ENCODE data around the gene CYP21A2. TPM values are rescaled to one million over a fixed set of nuclear protein-coding genes. Genes with fewer than 3 reads are reported as not detected.
A peak's percentile ranks its signal among the peaks of the same experiment; 100 is the strongest.

CYP21A2 gene
- total RNA-seq, 1 experiment from 2014 or later = not detected

GRCh38 chr6:32082478-32082877 lies 44.3 kb downstream of the CYP21A2 start:
- DNase-seq (ENCODE audit: low spot score) = no peak

- no peak for DNase-seq (ENCODE audit: low spot score)
Measured at GRCh38 chr6:32082935-32083334, 44.7 kb downstream of the CYP21A2 start.

GRCh38 chr6:32083812-32084768 lies 45.9 kb downstream of the CYP21A2 start:
- no peak for DNase-seq (ENCODE audit: low spot score)

GRCh38 chr6:32084780-32085179 lies 46.6 kb downstream of the CYP21A2 start:
- no peak for DNase-seq (ENCODE audit: low spot score)

GRCh38 chr6:32085759-32086459 lies 47.7 kb downstream of the CYP21A2 start:
- DNase-seq (ENCODE audit: low spot score) = no peak

GRCh38 chr6:32086661-32087573 lies 48.7 kb downstream of the CYP21A2 start:
- DNase-seq (ENCODE audit: low spot score) = no peak

- peak; percentile 74 for DNase-seq (ENCODE audit: low spot score)
Measured at GRCh38 chr6:32087574-32088486, 49.6 kb downstream of the CYP21A2 start.

GRCh38 chr6:32088487-32089049 lies 50.4 kb downstream of the CYP21A2 start:
- DNase-seq (ENCODE audit: low spot score) = no peak

GRCh38 chr6:32089082-32089828 lies 51.0 kb downstream of the CYP21A2 start:
- no peak for DNase-seq (ENCODE audit: low spot score)

Small RNAs within 50 kb of the gene (small RNA-seq; reads per million reads assigned to genes)
- gene RNA5SP206 = not detected

Other genes starting within 250 kb of the CYP21A2 start
- 128 and 138 TPM in 2 replicates for gene VARS1, start 242.7 kb upstream of the CYP21A2 start, total RNA-seq (2014; rRNA removed; shearing (Covaris generic))
- 77.4 and 93.6 TPM in 2 replicates for gene LSM2, start 231.4 kb upstream of the CYP21A2 start, total RNA-seq (2014; rRNA removed; shearing (Covaris generic))
- 0.64 and 1.3 TPM in 2 replicates for gene HSPA1L, start 223.1 kb upstream of the CYP21A2 start, total RNA-seq (2014; rRNA removed; shearing (Covaris generic))
- gene HSPA1A, start 222.9 kb upstream of the CYP21A2 start, total RNA-seq (2014; rRNA removed; shearing (Covaris generic)) = 379 and 403 TPM in 2 replicates
- 655 TPM in 2 replicates for gene HSPA1B, start 210.7 kb upstream of the CYP21A2 start, total RNA-seq (2014; rRNA removed; shearing (Covaris generic))
- gene NEU1, start 175.6 kb upstream of the CYP21A2 start, total RNA-seq (2014; rRNA removed; shearing (Covaris generic)) = 82.3 and 87.1 TPM in 2 replicates
- 101 and 124 TPM in 2 replicates for gene SLC44A4, start 159.4 kb upstream of the CYP21A2 start, total RNA-seq (2014; rRNA removed; shearing (Covaris generic))
- gene EHMT2, start 140.7 kb upstream of the CYP21A2 start, total RNA-seq (2014; rRNA removed; shearing (Covaris generic)) = 85.9 and 98.5 TPM in 2 replicates
- 12.6 and 13.6 TPM in 2 replicates for gene ZBTB12, start 136.3 kb upstream of the CYP21A2 start, total RNA-seq (2014; rRNA removed; shearing (Covaris generic))
- gene C2, start 110.7 kb upstream of the CYP21A2 start, total RNA-seq (2014; rRNA removed; shearing (Covaris generic)) = 0.28 and 0.91 TPM in 2 replicates
- 2.0 and 2.6 TPM in 2 replicates for gene CFB, start 92.3 kb upstream of the CYP21A2 start, total RNA-seq (2014; rRNA removed; shearing (Covaris generic))
- 85.4 and 103 TPM in 2 replicates for gene NELFE, start 79.4 kb upstream of the CYP21A2 start, total RNA-seq (2014; rRNA removed; shearing (Covaris generic))
- gene SKIC2, start 79.2 kb upstream of the CYP21A2 start, total RNA-seq (2014; rRNA removed; shearing (Covaris generic)) = 62.5 and 66.2 TPM in 2 replicates
- 54.8 and 61.6 TPM in 2 replicates for gene DXO, start 66.3 kb upstream of the CYP21A2 start, total RNA-seq (2014; rRNA removed; shearing (Covaris generic))
- gene C4A, start 56.4 kb upstream of the CYP21A2 start, total RNA-seq (2014; rRNA removed; shearing (Covaris generic)) = 0.57 and 1.9 TPM in 2 replicates
- 1.4 and 1.9 TPM in 2 replicates for gene C4B, start 23.6 kb upstream of the CYP21A2 start, total RNA-seq (2014; rRNA removed; shearing (Covaris generic))
- 0.03 TPM in 1 of 2 replicates, not detected in the other for gene TNXB, start 70.9 kb downstream of the CYP21A2 start, total RNA-seq (2014; rRNA removed; shearing (Covaris generic))
- gene ATF6B, start 89.8 kb downstream of the CYP21A2 start, total RNA-seq (2014; rRNA removed; shearing (Covaris generic)) = 55.7 and 60.0 TPM in 2 replicates
- 5.2 and 7.4 TPM in 2 replicates for gene FKBPL, start 91.9 kb downstream of the CYP21A2 start, total RNA-seq (2014; rRNA removed; shearing (Covaris generic))
- gene PRRT1, start 113.5 kb downstream of the CYP21A2 start, total RNA-seq (2014; rRNA removed; shearing (Covaris generic)) = not detected in 2 replicates
- gene PPT2, start 115.7 kb downstream of the CYP21A2 start, total RNA-seq (2014; rRNA removed; shearing (Covaris generic)) = 19.7 and 56.2 TPM in 2 replicates
- gene EGFL8, start 126.2 kb downstream of the CYP21A2 start, total RNA-seq (2014; rRNA removed; shearing (Covaris generic)) = 4.5 and 6.6 TPM in 2 replicates
- 48.6 and 52.8 TPM in 2 replicates for gene AGPAT1, start 137.7 kb downstream of the CYP21A2 start, total RNA-seq (2014; rRNA removed; shearing (Covaris generic))
- gene RNF5, start 140.0 kb downstream of the CYP21A2 start, total RNA-seq (2014; rRNA removed; shearing (Covaris generic)) = 45.4 and 50.5 TPM in 2 replicates
- gene AGER, start 145.8 kb downstream of the CYP21A2 start, total RNA-seq (2014; rRNA removed; shearing (Covaris generic)) = 3.0 and 4.9 TPM in 2 replicates
- gene PBX2, start 151.8 kb downstream of the CYP21A2 start, total RNA-seq (2014; rRNA removed; shearing (Covaris generic)) = 16.6 and 18.7 TPM in 2 replicates
- gene GPSM3, start 154.2 kb downstream of the CYP21A2 start, total RNA-seq (2014; rRNA removed; shearing (Covaris generic)) = 2.2 and 4.7 TPM in 2 replicates
- 2.2 and 2.4 TPM in 2 replicates for gene NOTCH4, start 185.7 kb downstream of the CYP21A2 start, total RNA-seq (2014; rRNA removed; shearing (Covaris generic))

Measured in HT-29 (cell line).